Peyer's patch (tissue), 4 donors: ENCODE results near the gene METRNL. TPM values are rescaled to one million over a fixed set of nuclear protein-coding genes. Genes with fewer than 3 reads are reported as not detected.

Source experiments
- DNase-seq, 3 donors: peaks; one replicate each; pipeline ENCODE4 v3.0.0-alpha.2; 2017 to 2019
- H3K27ac ChIP-seq, 4 donors: fragments of 200-600 bp; sonication (generic); one replicate each; pipeline ENCODE4 v1.5.1; 2016 to 2019
- H3K27me3 ChIP-seq, 2 donors: fragments of 200-600 bp; sonication (generic); one replicate each; pipeline ENCODE4 v1.5.1; 2019
- H3K36me3 ChIP-seq, 3 donors: fragments of 200-600 bp; sonication (generic); one replicate each; pipeline ENCODE4 v1.5.1; 2016 to 2019
- H3K4me1 ChIP-seq, 4 donors: fragments of 200-600 bp; sonication (generic); one replicate each; pipeline ENCODE4 v1.5.1; 2016 to 2019
- H3K4me3 ChIP-seq, 4 donors: fragments of 200-600 bp; sonication (generic); 1 replicate in 3 of 4; 2 replicates in 1 of 4; pipeline ENCODE4 v1.5.1; 2016 to 2019; ENCODE audit warnings: mild to moderate bottlenecking in 1 of 4
- H3K9me3 ChIP-seq, 4 donors: fragments of 200-600 bp; sonication (generic); one replicate each; pipeline ENCODE4 v1.5.1; 2016 to 2019; ENCODE audit warnings: mild to moderate bottlenecking in 1 of 4
- CTCF ChIP-seq, 6 experiments: fragments of 450-650 bp in 4 of 6; fragments of 200-600 bp in 2 of 6; sonication (generic) in 1 of 6; IDR thresholded peaks; one replicate each; pipeline ENCODE4 v1.5.1; 2017 to 2019; ENCODE audit warnings: antibody characterized with exemption in 6 of 6, mild to moderate bottlenecking in 3 of 6, moderate library complexity in 1 of 6
- POLR2A ChIP-seq, 2 donors: fragments of 450-650 bp; IDR thresholded peaks; one replicate each; pipeline ENCODE4 v1.5.1; 2017; ENCODE audit warnings: antibody characterized with exemption in 2 of 2, mild to moderate bottlenecking in 2 of 2, moderate library complexity in 2 of 2
- total RNA-seq, 4 donors: library from RNA; depleted of rRNA; stranded (reverse); fragments of >200 nt; gene quantifications; one replicate each; pipeline ENCODE4 v1.1.0, GENCODE V29; 2016

METRNL gene
- total RNA-seq, 4 donors from 2014 or later, result 73.4 to 170 (median 117) TPM

- TF ChIP-seq POLR2A (IDR thresholded peaks at IDR 0.05) (no peak), CTCF (IDR thresholded peaks at IDR 0.05) (no peak)
- no peaks in the 10 kb centered on the region for H3K27me3 ChIP-seq
Observed at GRCh38 chr17:83121921-83122820, 42.8 kb downstream of the METRNL start.

GRCh38 chr17:83122834-83123233 is 43.4 kb downstream of the METRNL start:
- H3K4me3 ChIP-seq, result no peak overlapping the region
- H3K27ac ChIP-seq, result no peak overlapping the region
- no peaks in the 10 kb centered on the region for H3K9me3 ChIP-seq
- peaks cover 0 to 14% (median 8%) of the 10 kb centered on the region in 4 donors for H3K4me1 ChIP-seq
- no peaks in the 10 kb centered on the region for H3K27me3 ChIP-seq
- TF ChIP-seq POLR2A (IDR thresholded peaks at IDR 0.05) (no peak), CTCF (IDR thresholded peaks at IDR 0.05) (no peak)
- no peaks in the 10 kb centered on the region for H3K36me3 ChIP-seq
- DNase-seq, result peak in 2 of 3 donors; percentile 36 to 42

More at GRCh38 chr17:83121921-83122820, 42.8 kb downstream of the METRNL start:
- Histone ChIP-seq H3K36me3 (no peaks in the 10 kb centered on the region), H3K4me1 (peaks cover 0 to 14% (median 8%) of the 10 kb centered on the region in 4 donors), H3K4me3 (no peak overlapping the region), H3K27ac (no peak overlapping the region), H3K9me3 (no peaks in the 10 kb centered on the region)
- DNase-seq, result peak in 2 of 3 donors; percentile 41 to 42

GRCh38 chr17:83123896-83124801 is 44.7 kb downstream of the METRNL start:
- no peaks in the 10 kb centered on the region for H3K9me3 ChIP-seq
- H3K27ac ChIP-seq, result no peak overlapping the region
- no peak overlapping the region for H3K4me3 ChIP-seq
- peaks cover 0 to 14% (median 7%) of the 10 kb centered on the region in 4 donors for H3K4me1 ChIP-seq
- H3K27me3 ChIP-seq, result no peaks in the 10 kb centered on the region
- peak; percentile 10 to 44 (median 42) for DNase-seq
- no peaks in the 10 kb centered on the region for H3K36me3 ChIP-seq
- no peak for TF ChIP-seq CTCF (IDR thresholded peaks at IDR 0.05)
- no peak for TF ChIP-seq POLR2A (IDR thresholded peaks at IDR 0.05)

- peak in 2 of 3 donors; percentile 33 to 51 for DNase-seq
- peaks cover 0 to 14% (median 7%) of the 10 kb centered on the region in 4 donors for H3K4me1 ChIP-seq
- H3K27me3 ChIP-seq, result no peaks in the 10 kb centered on the region
- H3K27ac ChIP-seq, result no peak overlapping the region
- H3K9me3 ChIP-seq, result no peaks in the 10 kb centered on the region
- no peak for TF ChIP-seq POLR2A (IDR thresholded peaks at IDR 0.05)
- no peak for TF ChIP-seq CTCF (IDR thresholded peaks at IDR 0.05)
- H3K36me3 ChIP-seq, result no peaks in the 10 kb centered on the region
- no peak overlapping the region for H3K4me3 ChIP-seq
Observed at GRCh38 chr17:83124871-83125514, 45.6 kb downstream of the METRNL start.
